ENCODE measurements around the gene CRYGN. TPM values are rescaled to one million over a fixed set of nuclear protein-coding genes. Genes with fewer than 3 reads are reported as not detected.

Gene CRYGN
- total and polyA plus RNA-seq, 9 of the 15 experiments (the other 6 are each of a cell fraction or from before 2014, with no cell fraction given): not detected

DNA sequence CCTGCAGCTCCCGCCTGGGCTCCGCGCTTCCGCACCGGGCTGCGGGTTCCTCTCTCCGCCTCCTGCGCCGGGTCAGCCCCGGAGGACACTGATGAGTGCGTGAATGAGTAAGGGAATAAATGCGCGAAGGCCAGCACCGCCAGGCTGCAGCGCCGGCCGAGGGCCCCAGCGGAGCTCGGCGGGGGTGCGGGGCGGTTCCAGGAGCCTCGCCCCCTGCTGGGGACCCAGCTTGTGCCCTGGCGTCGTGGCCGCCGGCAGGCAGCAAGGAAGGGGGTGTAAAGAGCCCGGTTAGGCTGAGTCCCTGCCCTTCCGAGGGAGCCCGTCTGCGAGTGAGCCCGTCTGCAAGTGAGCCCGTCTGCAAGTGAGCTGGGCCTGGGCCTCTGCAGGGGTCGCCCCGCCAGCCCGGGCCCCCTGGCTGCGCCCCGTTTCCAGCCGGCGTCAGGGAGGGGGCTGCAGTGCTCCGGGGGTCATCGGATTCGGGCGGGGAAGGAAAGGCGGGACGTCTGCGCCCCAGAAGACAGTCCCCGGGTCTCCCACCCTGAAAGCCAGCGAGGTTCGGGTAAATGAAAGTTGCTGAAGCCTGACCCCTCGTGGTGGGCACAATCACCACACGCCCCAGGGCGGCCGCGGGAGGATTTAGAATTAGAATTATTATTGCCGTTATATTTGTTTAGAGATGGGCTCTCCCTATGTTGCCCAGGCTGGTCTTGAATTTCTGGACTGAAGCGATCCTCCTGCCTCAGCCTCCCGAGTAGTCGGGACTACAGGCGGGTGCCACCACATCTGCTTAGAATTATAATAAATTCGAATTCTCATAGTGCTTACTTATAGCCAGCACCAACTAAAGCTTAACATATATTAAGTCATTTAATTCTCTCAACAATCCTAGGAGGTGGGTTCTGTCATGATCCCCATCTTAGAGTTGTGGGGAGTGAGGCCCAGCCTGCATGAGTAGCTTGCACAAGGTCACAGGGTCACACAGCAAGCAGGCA is 8.6 kb upstream of the CRYGN start (continued):
- TF ChIP-seq, protein P1, sequence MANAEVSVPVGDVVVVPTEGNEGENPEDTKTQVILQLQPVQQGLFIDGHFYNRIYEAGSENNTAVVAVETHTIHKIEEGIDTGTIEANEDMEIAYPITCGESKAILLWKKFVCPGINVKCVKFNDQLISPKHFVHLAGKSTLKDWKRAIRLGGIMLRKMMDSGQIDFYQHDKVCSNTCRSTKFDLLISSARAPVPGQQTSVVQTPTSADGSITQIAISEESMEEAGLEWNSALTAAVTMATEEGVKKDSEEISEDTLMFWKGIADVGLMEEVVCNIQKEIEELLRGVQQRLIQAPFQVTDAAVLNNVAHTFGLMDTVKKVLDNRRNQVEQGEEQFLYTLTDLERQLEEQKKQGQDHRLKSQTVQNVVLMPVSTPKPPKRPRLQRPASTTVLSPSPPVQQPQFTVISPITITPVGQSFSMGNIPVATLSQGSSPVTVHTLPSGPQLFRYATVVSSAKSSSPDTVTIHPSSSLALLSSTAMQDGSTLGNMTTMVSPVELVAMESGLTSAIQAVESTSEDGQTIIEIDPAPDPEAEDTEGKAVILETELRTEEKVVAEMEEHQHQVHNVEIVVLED (CRISPR knock-in tag; IDR thresholded peaks at IDR 0.05): no peak
- no peak for TF ChIP-seq ZNF707 (CRISPR knock-in tag; conservative IDR thresholded peaks at IDR 0.05)
- TF ChIP-seq MTA2 (IDR thresholded peaks at IDR 0.05; ENCODE audit: low read depth): no peak
- no peak for TF ChIP-seq ZNF445 (CRISPR knock-in tag; IDR thresholded peaks at IDR 0.05; ENCODE audit: low read depth)
- TF ChIP-seq EP300 (IDR thresholded peaks at IDR 0.05; ENCODE audit: low read length): no peak
- peak; percentile 74; the same call in 1 of the 2 replicates for TF ChIP-seq XRCC5 (IDR thresholded peaks at IDR 0.05; ENCODE audit: low read depth, low read length)
- no peak for TF ChIP-seq NFXL1 (CRISPR knock-in tag; IDR thresholded peaks at IDR 0.05)
- no peak for TF ChIP-seq FOXJ2 (tag; IDR thresholded peaks at IDR 0.05)
- TF ChIP-seq NR1H2 (CRISPR knock-in tag; IDR thresholded peaks at IDR 0.05): peak; percentile 82; the same call in 1 of the 2 replicates
- TF ChIP-seq L3MBTL2 (IDR thresholded peaks at IDR 0.05): peak; percentile 55; the same call in 1 of the 2 replicates
- TF ChIP-seq NR3C1 (CRISPR knock-in tag; IDR thresholded peaks at IDR 0.05): no peak
- TF ChIP-seq KLF10 (CRISPR knock-in tag; IDR thresholded peaks at IDR 0.05): no peak
- no peak for TF ChIP-seq CCAR2 (IDR thresholded peaks at IDR 0.05; ENCODE audit: low read depth, low read length)
- 0 out of 2 replicates have a peak, but pooled peaks have one; percentile 3 for TF ChIP-seq KDM2B (CRISPR knock-in tag; IDR thresholded peaks at IDR 0.05)
- TF ChIP-seq ETV5 (CRISPR knock-in tag; IDR thresholded peaks at IDR 0.05; ENCODE audit: low read depth): 0 out of 2 replicates have a peak, but pooled peaks have one; percentile 44
- no peak for TF ChIP-seq MED1 (CRISPR knock-in tag; IDR thresholded peaks at IDR 0.05; ENCODE audit: borderline replicate concordance)
- peak; percentile 61; the same call in 1 of the 2 replicates for TF ChIP-seq MTA3 (IDR thresholded peaks at IDR 0.05; ENCODE audit: borderline replicate concordance)
- TF ChIP-seq SREBF2 (CRISPR knock-in tag; IDR thresholded peaks at IDR 0.05): peak; percentile 34; the same call in 1 of the 2 replicates
- TF ChIP-seq TAF7 (tag; IDR thresholded peaks at IDR 0.05): no peak
- TF ChIP-seq ZNF197 (CRISPR knock-in tag; IDR thresholded peaks at IDR 0.05; ENCODE audit: low read depth): 0 out of 2 replicates have a peak, but pooled peaks have one; percentile 45
- no peak for TF ChIP-seq MCM2 (IDR thresholded peaks at IDR 0.05; ENCODE audit: low read depth)
- TF ChIP-seq, protein P2, sequence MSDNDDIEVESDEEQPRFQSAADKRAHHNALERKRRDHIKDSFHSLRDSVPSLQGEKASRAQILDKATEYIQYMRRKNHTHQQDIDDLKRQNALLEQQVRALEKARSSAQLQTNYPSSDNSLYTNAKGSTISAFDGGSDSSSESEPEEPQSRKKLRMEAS (CRISPR knock-in tag; IDR thresholded peaks at IDR 0.05): no peak
- peak; percentile 81 for TF ChIP-seq FUS (optimal IDR thresholded peaks at IDR 0.05; ENCODE audit: low read depth, low read length)
- TF ChIP-seq MYNN (IDR thresholded peaks at IDR 0.05): 0 out of 2 replicates have a peak, but pooled peaks have one; percentile 26
- TF ChIP-seq MYNN (CRISPR knock-in tag; IDR thresholded peaks at IDR 0.05): no peak
- no peak; the same call in 1 of the 2 replicates for TF ChIP-seq TGIF2 (CRISPR knock-in tag; IDR thresholded peaks at IDR 0.05)
- TF ChIP-seq, protein P3, sequence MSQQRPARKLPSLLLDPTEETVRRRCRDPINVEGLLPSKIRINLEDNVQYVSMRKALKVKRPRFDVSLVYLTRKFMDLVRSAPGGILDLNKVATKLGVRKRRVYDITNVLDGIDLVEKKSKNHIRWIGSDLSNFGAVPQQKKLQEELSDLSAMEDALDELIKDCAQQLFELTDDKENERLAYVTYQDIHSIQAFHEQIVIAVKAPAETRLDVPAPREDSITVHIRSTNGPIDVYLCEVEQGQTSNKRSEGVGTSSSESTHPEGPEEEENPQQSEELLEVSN (IDR thresholded peaks at IDR 0.05; ENCODE audit: borderline replicate concordance in 1 of 2, extremely low read depth in 1 of 2, insufficient read depth in 1 of 2, insufficient read length in 1 of 2, low read depth in 1 of 2, low read length in 1 of 2, poor library complexity in 1 of 2, severe bottlenecking in 1 of 2): peak in 1 of 2 experiments; percentile 26
